GM21737 (cell line): Measurements from ENCODE around the gene ANXA1.
A peak's percentile ranks its signal among the peaks of the same experiment; 100 is the strongest.

ENCODE experiments used
- ATAC-seq: cut with Tn5 transposase; IDR thresholded peaks from one replicate; pipeline ENCODE4 v1.9.1; 2021; ENCODE audit warnings: mild to moderate bottlenecking, moderate library complexity; ENCODE audit not compliant: unreplicated experiment

ANXA1 gene

DNA sequence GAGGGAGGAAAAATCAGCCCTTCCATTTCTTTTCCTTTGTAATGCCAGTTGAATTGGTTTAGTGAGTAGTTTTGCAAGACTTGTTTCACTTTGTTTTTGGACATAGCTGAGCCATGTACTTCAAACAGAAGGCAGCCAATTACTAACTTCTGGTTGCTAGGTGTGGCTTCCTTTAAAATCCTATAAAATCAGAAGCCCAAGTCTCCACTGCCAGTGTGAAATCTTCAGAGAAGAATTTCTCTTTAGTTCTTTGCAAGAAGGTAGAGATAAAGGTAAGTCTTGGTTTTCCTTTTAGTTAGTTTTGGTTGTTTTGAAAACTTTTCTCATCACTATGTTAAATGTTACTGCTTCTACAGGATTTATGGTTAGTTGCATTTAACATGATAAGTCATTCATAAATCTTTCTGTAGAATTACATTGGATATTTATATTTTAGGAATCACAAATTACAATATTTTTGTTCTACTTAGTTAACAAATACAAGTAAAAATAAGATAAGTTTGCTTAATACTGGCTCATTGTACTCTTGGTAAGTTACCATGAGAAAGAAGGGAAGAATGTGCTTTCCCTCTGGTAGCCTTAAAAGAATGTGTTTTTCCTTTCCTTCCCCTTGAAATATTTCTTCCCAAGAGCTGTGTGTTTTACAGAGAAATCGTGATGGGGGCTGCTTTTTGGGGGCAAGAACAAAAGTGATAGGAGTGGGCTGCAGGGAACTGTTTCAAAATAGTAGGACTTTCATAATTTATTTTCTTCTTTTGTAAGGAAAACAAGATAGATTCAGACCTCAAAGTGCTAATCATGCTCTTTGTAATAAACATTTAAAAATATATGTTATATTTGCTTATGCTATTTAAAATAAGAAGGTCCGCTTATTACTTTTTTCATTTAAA is at the start of gene ANXA1:
TSS of gene ANXA1 (plus strand) at position 213 of the 890 bp plus-strand sequence. CDS start 6,671 bp downstream, outside the sequence.
- ATAC-seq: no peak

GRCh38 chr9:73104342-73104741 is 47.3 kb upstream of the ANXA1 start:
- no peak for ATAC-seq

DNA sequence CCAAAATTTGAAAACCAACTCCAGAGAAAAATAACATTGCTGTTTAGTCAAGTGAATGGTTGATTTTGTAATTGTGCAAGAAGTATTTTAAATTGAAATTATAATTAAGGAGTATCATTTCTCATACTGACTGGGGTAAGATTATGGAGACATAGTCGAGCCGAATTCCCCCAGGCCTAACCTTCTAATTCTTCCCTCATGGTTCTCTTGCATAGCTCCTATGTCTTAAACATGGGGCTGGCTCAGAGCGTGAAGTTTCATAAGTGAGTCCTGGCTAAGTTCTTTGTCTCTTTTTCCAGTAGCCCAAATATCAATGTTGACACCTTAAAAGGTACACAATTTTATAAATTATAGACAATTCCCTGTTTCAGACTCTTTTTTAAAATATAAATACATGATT is 46.7 kb upstream of the ANXA1 start:
- ATAC-seq: no peak

GRCh38 chr9:73107489-73108069 is 44.1 kb upstream of the ANXA1 start:
- peak; percentile 86 for ATAC-seq

GRCh38 chr9:73114058-73114457 is 37.6 kb upstream of the ANXA1 start:
- ATAC-seq: no peak

- no peak for ATAC-seq
Observed at GRCh38 chr9:73114958-73115357, 36.7 kb upstream of the ANXA1 start.

DNA sequence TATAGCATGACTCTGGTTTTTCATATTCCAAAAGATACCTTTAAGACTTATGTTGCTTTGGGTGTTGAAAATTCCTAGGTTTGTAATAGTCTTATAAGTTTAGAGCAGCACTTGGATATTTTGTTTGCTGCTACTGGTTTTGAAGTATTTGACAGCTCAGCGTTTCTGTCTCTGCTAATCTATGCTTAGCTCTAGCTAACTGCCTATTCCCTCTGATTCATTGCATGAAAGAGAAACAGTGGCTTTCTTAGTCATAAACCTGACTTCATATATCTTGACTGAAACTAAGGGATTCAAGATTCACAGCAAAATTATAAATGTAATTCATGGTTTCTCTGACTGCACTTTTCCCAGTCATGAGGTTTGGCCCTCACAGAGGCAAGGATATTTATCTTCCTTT is 35.6 kb upstream of the ANXA1 start:
- no peak for ATAC-seq

DNA sequence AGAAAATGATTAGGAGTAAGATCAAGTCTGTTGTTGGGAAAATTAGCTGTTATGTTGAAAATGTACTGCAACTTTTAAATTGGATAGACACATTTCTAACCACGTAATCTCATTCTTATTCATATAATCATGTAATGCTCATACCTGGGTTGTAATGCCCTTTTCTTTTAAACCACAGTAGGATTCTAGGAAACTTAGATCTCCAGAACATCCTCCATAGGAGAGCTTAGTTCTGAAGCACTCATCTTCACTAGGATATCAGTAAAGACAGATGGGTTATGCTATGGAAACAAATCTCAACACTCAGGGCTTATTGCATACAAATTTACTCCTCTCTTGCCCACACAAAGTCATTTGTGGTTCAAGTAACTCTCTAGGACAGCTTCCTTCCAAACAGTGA is 34.8 kb upstream of the ANXA1 start:
- no peak for ATAC-seq

DNA sequence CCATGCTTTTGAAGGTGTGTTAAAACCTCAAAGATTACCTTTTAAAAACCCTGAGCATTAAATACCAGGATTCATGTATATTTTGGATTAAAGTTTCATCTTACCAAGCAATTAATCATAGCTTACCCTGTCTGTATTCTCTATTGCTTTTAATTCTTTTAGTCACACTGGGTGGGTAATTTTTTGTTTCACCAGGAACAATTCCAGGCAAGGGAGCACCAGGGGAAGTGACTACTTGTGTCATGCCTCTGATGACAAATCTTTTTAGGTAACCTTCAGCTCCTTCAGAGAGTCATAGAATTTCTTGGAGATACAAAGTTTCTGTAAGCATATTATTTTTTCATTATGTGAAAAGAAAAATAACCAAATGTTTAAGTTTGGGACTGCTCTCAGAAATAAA is 33.4 kb upstream of the ANXA1 start:
- ATAC-seq: no peak

GRCh38 chr9:73118898-73119554 is 32.6 kb upstream of the ANXA1 start:
- ATAC-seq: no peak

DNA sequence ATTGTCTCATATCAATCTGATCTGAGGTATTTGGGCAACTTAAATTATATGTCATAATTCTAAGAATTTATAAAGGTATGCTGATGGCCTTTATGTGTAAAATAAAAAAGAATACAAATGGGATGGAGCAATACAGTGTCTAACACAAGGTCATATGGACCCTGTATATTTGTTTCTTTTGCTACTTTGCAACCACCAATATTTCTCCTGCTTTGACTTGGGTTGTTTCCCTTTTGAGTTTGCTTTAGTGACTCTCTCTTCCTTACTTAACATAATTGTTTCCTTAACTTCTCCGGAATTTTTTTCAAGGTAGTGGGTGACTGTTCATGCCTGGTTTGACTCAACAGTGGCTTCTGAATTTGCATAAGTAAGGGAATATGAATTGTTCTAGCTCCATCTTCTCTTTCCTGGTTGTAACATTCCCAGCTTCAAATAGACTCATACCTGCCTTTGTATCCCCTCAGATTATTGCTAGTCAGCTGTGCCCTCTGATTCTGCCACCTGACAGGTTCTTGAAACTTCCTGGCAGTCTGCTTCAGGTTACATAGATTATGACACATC is 30.2 kb upstream of the ANXA1 start:
- no peak for ATAC-seq

DNA sequence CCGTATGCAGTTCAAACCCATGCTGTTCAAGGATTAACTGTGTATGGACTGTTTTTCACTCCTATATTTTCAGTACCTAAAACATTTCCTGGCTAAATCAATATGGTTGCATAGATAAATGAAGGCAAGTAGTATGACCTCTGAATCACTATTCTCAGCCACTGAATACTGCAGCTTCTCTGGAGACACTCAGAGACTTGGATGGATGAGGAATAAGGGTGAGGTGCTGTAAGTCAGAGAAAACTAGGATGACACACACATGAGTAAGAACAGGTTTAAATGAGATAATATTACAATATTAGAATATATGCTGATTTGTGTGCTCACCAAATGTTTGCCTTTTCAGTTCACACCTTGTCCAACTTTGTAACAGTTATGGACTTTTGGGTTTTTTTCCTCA is 26.0 kb upstream of the ANXA1 start:
- ATAC-seq: no peak

GRCh38 chr9:73129941-73130685 is 21.6 kb upstream of the ANXA1 start:
- ATAC-seq: no peak

DNA sequence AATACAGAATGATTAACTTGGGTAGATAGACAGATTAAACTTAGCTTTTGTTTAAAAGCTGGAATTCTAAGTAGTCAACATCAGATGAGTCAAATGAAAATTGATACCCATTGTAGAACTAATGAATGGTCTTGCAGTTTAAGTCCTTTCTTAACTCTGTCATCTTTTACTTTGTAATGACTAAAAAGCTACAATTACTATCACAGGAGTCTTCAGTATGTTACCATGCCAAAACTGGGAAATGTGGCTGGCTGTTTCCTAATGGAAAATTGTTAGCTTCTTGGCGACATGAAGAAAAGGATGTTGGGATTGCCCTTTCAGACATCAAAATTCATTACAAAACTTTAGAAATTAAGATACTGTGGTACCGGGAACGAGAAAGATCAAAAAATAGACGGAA is 20.2 kb upstream of the ANXA1 start:
- ATAC-seq: no peak

DNA sequence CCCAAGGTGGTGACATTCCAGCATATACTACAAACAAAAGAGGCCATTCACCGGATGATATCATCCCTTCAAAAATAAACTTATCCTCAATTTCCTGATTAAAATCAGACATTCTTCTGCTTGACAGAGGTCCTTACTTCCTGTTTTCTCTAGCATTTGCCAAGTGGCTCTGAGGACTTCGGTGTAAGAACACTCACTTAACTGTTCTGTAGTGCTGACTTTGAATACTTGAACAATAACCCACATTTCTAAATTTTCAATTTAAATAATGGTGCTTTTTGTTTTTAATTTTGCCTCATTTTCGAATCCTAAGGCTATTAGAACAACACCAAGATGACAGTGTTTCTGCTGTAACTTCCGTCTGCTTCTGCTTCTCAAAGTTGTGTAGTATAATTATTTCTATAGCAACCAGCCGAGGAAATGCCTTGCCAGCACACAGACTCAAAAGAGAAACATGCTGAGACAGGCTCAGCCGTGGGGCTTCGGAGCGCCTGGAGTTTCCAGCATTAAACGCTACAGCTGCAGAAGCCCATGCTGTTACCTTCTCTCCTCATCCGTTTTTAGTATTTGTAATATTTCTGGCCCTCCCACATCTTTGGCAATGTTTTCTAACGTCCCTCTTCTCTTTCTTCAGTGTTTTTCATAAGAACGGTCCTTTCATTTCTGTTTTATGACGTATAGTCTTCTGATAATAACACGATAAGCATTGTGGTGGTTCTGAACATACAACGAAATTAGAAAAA is 19.5 kb upstream of the ANXA1 start:
- ATAC-seq: peak; percentile 96

- no peak for ATAC-seq
Observed at GRCh38 chr9:73133022-73133651, 18.5 kb upstream of the ANXA1 start.

GRCh38 chr9:73133921-73134407 is 17.7 kb upstream of the ANXA1 start:
- ATAC-seq: peak; percentile 39

GRCh38 chr9:73135394-73135793 is 16.3 kb upstream of the ANXA1 start:
- no peak for ATAC-seq

GRCh38 chr9:73137286-73137899 is 14.3 kb upstream of the ANXA1 start:
- ATAC-seq: no peak
